Measurements from ENCODE around the gene ITIH4. TPM values are rescaled to one million over a fixed set of nuclear protein-coding genes. Genes with fewer than 3 reads are reported as not detected.
A peak's percentile ranks its signal among the peaks of the same experiment; 100 is the strongest.

ITIH4 gene
- total and polyA plus RNA-seq, 2 of the 13 experiments (the other 11 are each of a cell fraction or from before 2014, with no cell fraction given): 2.7 to 5.3 TPM

- TF ChIP-seq FOXP4 (CRISPR knock-in tag; IDR thresholded peaks at IDR 0.05) (0 out of 2 replicates have a peak, but pooled peaks have one; percentile 17), HNRNPL (IDR thresholded peaks at IDR 0.05; ENCODE audit: low read depth, low read length) (0 out of 2 replicates have a peak, but pooled peaks have one; percentile 40), ELF1 (CRISPR knock-in tag; IDR thresholded peaks at IDR 0.05) (peak; percentile 34; the same call in 1 of the 2 replicates), NFIB (CRISPR knock-in tag; IDR thresholded peaks at IDR 0.05; ENCODE audit: borderline replicate concordance) (0 out of 2 replicates have a peak, but pooled peaks have one; percentile 51), AGO2 (optimal IDR thresholded peaks at IDR 0.05; ENCODE audit: low read depth, low read length) (no peak), ETV5 (CRISPR knock-in tag; IDR thresholded peaks at IDR 0.05; ENCODE audit: borderline replicate concordance) (peak; percentile 28; the same call in 1 of the 2 replicates), ELF3 (CRISPR knock-in tag; IDR thresholded peaks at IDR 0.05) (peak; percentile 52; the same call in 1 of the 2 replicates), ZNF263 (CRISPR knock-in tag; IDR thresholded peaks at IDR 0.05) (peak; percentile 87), SRSF1 (optimal IDR thresholded peaks at IDR 0.05; ENCODE audit: low read depth, low read length) (no peak), SP5 (CRISPR knock-in tag; IDR thresholded peaks at IDR 0.05; ENCODE audit: borderline replicate concordance, low read depth) (peak; percentile 29; the same call in 1 of the 2 replicates), GZF1 (CRISPR knock-in tag; IDR thresholded peaks at IDR 0.05) (no peak), ZFP91 (CRISPR knock-in tag; IDR thresholded peaks at IDR 0.05; ENCODE audit: borderline replicate concordance) (0 out of 2 replicates have a peak, but pooled peaks have one; percentile 18), ZMYM4 (CRISPR knock-in tag; IDR thresholded peaks at IDR 0.05) (peak; percentile 39; the same call in 1 of the 2 replicates), ZBTB7B (CRISPR knock-in tag; IDR thresholded peaks at IDR 0.05) (peak; percentile 38; the same call in 1 of the 2 replicates), GATAD2A (CRISPR knock-in tag; IDR thresholded peaks at IDR 0.05) (peak; percentile 33; the same call in 1 of the 2 replicates), ZNF557 (CRISPR knock-in tag; IDR thresholded peaks at IDR 0.05) (0 out of 2 replicates have a peak, but pooled peaks have one; percentile 79), CEBPG (CRISPR knock-in tag; IDR thresholded peaks at IDR 0.05) (peak; percentile 64; the same call in 1 of the 2 replicates)
- TF ChIP-seq, protein P1, sequence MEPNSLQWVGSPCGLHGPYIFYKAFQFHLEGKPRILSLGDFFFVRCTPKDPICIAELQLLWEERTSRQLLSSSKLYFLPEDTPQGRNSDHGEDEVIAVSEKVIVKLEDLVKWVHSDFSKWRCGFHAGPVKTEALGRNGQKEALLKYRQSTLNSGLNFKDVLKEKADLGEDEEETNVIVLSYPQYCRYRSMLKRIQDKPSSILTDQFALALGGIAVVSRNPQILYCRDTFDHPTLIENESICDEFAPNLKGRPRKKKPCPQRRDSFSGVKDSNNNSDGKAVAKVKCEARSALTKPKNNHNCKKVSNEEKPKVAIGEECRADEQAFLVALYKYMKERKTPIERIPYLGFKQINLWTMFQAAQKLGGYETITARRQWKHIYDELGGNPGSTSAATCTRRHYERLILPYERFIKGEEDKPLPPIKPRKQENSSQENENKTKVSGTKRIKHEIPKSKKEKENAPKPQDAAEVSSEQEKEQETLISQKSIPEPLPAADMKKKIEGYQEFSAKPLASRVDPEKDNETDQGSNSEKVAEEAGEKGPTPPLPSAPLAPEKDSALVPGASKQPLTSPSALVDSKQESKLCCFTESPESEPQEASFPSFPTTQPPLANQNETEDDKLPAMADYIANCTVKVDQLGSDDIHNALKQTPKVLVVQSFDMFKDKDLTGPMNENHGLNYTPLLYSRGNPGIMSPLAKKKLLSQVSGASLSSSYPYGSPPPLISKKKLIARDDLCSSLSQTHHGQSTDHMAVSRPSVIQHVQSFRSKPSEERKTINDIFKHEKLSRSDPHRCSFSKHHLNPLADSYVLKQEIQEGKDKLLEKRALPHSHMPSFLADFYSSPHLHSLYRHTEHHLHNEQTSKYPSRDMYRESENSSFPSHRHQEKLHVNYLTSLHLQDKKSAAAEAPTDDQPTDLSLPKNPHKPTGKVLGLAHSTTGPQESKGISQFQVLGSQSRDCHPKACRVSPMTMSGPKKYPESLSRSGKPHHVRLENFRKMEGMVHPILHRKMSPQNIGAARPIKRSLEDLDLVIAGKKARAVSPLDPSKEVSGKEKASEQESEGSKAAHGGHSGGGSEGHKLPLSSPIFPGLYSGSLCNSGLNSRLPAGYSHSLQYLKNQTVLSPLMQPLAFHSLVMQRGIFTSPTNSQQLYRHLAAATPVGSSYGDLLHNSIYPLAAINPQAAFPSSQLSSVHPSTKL (CRISPR knock-in tag; IDR thresholded peaks at IDR 0.05): 0 out of 2 replicates have a peak, but pooled peaks have one; percentile 18
- TF ChIP-seq, protein P2, sequence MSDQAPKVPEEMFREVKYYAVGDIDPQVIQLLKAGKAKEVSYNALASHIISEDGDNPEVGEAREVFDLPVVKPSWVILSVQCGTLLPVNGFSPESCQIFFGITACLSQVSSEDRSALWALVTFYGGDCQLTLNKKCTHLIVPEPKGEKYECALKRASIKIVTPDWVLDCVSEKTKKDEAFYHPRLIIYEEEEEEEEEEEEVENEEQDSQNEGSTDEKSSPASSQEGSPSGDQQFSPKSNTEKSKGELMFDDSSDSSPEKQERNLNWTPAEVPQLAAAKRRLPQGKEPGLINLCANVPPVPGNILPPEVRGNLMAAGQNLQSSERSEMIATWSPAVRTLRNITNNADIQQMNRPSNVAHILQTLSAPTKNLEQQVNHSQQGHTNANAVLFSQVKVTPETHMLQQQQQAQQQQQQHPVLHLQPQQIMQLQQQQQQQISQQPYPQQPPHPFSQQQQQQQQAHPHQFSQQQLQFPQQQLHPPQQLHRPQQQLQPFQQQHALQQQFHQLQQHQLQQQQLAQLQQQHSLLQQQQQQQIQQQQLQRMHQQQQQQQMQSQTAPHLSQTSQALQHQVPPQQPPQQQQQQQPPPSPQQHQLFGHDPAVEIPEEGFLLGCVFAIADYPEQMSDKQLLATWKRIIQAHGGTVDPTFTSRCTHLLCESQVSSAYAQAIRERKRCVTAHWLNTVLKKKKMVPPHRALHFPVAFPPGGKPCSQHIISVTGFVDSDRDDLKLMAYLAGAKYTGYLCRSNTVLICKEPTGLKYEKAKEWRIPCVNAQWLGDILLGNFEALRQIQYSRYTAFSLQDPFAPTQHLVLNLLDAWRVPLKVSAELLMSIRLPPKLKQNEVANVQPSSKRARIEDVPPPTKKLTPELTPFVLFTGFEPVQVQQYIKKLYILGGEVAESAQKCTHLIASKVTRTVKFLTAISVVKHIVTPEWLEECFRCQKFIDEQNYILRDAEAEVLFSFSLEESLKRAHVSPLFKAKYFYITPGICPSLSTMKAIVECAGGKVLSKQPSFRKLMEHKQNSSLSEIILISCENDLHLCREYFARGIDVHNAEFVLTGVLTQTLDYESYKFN (CRISPR knock-in tag; conservative IDR thresholded peaks at IDR 0.05): peak; percentile 60
Observed at GRCh38 chr3:52811452-52812011, 18.9 kb downstream of the ITIH4 start (continued).

All from HepG2 (cell line).